HG03565 (cell line): ENCODE data around the gene LY6G6C.

ENCODE experiments used
- ATAC-seq: cut with Tn5 transposase; IDR thresholded peaks from one replicate; pipeline ENCODE4 v1.9.1; 2021; ENCODE audit warnings: mild to moderate bottlenecking, moderate library complexity; ENCODE audit not compliant: unreplicated experiment

The LY6G6C gene, protein sequence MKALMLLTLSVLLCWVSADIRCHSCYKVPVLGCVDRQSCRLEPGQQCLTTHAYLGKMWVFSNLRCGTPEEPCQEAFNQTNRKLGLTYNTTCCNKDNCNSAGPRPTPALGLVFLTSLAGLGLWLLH

DNA sequence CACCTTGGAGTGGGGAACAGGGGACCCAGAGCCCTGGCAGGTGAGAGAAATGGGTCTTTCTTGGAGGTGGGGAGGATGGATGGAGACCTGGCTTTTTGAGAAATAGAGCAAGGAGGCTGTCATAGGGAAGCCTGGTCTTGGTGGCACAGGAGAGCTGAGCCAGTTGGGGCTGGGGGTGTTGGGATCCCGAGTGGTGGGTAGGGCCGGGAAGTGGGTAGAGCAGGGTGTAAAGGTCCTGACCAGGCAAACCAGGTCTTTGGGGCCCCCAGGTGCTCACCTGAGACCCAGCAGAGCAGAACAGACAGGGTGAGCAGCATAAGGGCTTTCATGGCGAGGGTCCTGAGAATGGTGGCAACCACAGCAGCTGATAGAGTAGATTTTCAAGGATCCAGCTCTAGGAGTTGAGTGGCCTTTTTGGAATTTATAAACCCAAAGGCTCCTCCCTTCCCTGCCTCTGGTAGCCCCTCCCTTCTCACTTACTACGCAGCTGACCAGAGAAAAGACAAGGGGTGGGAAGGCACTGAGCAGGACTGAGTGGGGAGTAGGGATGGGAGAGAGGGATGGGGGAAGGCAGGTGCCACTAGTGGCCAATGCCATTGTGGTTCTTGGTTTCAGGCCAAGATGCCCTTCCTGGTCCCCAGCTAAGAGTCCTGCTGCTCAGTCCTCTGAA, at the start of gene LY6G6C:
TSS of gene LY6G6C (minus strand) at position 396 of the 670 bp plus-strand sequence. CDS start at position 329, 67 bp downstream.
- no peak for ATAC-seq

DNA sequence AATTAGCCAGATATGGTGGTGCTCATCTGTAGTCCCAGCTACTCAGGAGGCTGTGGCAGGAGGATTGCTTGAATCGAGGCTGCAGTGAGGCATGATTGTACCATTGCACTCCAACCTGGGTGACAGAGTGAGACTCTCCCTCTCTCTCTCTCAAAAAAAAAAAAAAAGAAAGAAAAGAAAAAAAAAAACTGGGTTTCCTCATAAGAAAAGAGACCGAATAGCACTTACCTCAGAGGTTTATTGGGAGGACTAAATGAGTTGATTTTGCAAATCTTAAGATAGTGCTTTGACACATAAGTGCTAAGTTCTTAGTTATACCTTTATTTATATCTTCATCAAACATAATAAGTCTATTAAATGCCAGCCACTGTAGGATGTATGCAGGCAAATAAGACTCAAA, 49.3 kb upstream of the LY6G6C start:
- ATAC-seq = no peak

- no peak for ATAC-seq
Measured at GRCh38 chr6:31769684-31770371, 48.3 kb upstream of the LY6G6C start.

DNA sequence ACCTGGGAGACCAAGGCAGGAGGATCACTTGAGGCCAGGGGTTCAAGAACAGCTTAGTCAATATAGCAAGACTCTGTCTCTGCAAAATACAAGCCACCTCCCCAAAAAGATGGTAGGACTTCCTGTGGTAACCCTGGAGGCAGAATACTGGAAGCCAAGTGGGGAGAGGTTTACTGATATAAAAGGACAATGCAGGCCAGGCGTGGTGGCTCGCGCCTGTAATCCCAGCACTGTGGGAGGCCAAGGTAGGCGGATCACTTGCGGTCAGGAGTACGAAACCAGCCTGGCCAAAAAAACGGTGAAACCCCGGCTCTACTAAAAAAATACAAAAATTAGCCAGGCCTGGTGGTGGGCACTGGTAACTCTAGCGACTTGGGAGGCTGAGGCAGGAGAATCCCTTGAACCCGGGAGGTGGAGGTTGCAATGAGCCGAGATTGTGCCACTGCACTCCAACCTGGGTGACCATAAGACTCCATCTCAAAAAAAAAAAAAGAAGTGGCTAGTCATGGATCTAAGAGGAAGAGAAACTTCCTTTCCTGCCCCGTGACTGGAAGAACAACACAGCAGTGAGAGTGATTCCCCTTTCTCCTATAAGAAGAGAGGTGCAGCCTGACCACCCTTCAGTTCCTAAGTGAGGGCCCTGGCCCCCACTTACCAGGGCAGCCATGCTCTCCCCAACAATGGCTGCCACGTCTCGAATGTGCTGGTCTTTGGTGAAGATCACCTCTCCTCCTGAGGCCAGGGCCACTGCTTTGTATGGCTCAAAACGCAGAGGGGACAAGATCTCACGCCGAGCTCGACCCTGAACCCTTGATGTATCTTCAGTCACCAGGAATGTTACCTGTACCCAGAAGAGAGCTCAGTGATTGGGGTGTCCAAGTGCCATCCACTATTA, 47.1 kb upstream of the LY6G6C start:
- ATAC-seq = no peak

DNA sequence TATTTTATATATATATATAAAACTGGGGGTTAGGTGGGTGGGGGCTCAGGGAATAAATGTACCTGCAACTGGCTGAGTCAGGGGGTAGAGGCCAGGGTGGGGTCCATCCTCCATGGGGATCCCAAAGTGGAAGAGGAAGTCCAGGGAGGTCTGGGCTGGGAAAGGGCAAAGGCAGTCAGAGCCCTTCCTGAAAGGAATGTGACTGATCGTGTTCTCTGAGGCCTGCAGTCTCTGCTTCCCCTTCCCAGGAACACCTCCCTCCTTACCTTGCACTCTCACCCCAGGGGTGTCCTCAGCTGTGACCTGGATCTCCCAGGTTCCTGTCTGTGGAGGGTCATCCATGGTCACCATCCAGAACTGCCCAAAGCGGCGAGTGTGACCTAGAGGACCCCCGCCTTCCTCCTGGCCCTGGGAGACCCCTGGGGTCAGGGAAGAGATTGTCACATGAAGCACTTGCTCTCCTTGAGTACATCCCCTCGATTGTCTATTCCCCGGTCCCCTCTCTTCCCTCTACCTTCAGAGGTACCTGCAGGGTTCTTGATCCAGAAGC, 45.6 kb upstream of the LY6G6C start:
- ATAC-seq = no peak

DNA sequence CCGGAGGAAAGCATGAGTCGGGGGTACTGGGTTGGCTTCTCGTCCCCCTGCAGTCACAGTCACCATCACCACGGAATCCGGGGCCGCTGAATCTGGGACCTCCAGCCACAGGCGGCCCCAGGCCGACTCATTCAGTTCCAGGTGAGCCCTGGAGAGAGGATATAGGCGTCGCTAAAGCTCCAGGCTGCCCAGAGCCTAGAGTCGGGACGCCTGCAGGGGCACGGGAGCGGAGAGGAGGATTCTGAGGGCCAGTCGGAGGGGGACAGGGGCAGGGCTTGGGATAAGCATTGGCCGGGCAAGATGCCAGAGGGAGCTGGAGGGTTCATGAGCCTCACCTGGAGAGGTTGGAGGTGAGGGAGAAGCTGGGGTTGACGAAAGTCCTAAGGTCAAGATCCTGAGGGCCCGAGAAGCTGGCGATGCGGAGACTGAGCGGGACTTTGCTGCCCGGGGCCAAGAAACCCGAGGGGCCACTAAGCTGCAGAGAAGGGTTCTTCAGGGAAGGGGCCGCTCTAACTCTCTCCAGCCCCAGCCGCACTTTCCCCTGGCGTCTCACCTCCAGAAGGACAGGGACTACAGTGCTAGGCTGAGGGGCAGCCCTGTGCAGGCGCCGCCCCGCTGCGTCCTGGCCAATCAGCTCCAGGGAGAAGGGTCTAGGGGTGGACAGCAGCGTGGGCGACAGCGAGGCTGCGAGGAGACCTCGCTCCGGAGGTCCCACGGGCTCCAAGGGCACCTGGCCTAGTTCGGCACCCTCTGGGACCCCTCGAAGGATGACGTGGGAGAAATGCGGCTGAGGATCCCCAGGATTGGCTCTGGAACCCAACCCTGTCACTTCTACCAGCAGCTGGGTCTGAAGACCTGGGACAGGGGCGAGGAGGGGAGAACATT, 44.6 kb upstream of the LY6G6C start:
- no peak for ATAC-seq

GRCh38 chr6:31765559-31765909, 44.0 kb upstream of the LY6G6C start:
- no peak for ATAC-seq

GRCh38 chr6:31764198-31764597, 42.7 kb upstream of the LY6G6C start:
- no peak for ATAC-seq

- no peak for ATAC-seq
Measured at GRCh38 chr6:31763619-31763940, 42.0 kb upstream of the LY6G6C start.

DNA sequence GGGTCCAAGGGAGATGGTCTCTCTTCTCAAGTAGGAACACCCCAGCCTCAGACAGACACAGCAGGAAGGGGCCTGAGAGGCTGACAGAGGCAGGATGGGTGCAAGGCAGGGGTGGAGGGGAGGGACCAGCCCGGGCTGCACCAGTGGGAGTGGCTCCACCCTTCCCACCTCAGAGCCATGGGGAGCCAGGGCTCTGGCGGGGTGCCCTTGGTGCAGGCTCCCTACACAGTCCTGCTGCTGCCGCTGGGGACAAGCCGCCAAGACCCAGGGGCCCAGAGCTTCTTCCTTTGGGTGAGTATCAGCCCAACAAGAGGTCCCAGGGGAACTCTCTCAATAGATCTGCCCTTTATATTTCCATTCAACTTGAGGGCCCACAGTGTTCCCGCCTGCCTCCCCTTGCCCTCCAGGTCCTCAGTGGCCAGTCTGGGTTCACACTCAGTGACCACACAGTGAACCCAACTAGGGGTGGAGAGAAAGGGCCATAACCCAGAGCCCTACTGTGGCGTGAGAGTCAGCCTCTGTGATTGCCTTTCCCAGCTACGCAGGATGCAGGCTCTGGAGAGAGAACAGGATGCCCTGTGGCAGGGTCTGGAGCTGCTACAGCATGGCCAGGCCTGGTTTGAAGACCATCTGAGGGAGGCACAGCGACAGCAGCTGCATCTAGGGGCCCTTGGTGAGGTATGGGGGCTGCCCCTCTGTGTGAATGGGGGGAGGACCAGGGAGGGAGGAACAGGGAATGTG, 41.5 kb upstream of the LY6G6C start:
- ATAC-seq = no peak

DNA sequence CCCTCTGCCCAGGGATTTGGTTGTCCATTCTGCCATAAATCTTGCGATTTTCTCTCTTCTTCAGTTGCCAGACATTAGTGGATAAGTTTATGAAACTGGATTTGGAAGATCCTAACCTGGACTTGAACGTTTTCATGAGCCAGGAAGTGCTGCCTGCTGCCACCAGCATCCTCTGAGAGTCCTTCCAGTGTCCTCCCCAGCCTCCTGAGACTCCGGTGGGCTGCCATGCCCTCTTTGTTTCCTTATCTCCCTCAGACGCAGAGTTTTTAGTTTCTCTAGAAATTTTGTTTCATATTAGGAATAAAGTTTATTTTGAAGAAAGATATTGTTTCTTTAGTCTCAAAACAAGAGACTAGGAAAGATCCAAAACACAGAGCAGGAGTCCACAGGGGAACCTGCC, 40.8 kb upstream of the LY6G6C start, which contains the start of gene SAPCD1:
TSS of gene SAPCD1 (plus strand) at position 301 of the 400 bp plus-strand sequence. CDS start 399 bp downstream, outside the sequence.
- ATAC-seq = no peak

- ATAC-seq = no peak
Measured at GRCh38 chr6:31761343-31761742, 39.8 kb upstream of the LY6G6C start.

DNA sequence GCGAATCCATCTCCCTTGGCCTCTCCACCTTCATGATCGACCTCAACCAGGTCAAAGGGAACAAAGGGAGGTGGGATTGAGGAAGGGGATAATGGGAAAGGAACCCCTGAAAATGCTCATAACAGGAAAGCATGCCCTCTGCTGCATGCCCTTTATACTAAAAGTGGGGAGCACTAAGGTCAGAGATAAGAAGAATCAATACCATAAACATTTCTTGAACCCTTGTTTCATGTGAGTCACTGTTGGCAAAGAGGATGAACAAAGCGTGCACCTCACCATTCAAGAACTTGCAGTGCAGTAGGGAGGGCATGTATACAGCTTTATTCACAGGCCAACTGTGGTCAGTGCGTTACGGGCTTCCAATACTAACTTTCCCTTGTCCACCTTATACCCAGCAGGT, 39.2 kb upstream of the LY6G6C start:
- ATAC-seq = no peak

DNA sequence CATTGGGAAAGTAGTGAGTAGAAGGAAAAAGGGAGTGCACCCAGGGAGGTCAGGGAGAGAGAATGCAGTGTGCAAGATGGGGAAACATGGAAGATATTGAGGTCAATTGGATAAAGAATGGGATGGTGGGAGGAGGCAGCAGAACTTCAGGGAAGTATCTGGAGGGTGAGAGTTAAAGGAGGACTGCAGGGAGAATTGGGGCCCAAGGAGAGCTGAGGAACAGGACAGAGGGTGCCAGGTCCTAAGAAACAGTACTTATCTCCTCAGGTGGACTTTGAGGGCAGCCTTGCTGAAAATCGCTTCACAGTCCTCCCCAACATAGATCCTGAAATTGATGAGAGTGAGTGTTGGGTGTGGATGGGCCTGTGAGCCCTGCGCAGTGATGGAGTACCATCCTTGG, 36.7 kb upstream of the LY6G6C start:
- no peak for ATAC-seq

DNA sequence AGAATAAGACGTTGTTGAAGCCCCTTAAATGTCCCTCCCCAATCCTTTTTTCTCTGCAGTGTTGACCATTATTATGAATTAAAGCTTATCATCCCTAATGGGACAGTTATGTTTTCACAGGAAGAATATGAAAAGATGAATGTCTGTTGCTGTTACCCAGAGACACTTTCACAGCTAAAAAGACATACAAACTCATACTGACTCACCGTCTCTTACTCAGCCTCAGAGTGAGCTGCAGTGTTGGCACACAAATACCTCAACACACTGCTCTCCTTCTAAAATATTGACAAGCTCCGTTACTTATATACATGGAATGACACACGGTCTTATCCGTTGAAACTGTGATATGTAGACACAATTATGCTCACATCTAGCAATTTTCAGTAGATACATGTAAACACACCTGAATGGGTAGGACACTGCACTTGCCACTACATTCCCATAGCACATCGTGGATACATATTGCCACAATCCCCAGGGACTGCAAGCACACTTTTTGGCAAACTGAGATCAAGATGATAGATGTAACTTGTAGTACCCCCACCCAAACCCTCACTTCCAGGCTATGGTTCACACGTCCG, 31.3 kb upstream of the LY6G6C start:
- no peak for ATAC-seq

DNA sequence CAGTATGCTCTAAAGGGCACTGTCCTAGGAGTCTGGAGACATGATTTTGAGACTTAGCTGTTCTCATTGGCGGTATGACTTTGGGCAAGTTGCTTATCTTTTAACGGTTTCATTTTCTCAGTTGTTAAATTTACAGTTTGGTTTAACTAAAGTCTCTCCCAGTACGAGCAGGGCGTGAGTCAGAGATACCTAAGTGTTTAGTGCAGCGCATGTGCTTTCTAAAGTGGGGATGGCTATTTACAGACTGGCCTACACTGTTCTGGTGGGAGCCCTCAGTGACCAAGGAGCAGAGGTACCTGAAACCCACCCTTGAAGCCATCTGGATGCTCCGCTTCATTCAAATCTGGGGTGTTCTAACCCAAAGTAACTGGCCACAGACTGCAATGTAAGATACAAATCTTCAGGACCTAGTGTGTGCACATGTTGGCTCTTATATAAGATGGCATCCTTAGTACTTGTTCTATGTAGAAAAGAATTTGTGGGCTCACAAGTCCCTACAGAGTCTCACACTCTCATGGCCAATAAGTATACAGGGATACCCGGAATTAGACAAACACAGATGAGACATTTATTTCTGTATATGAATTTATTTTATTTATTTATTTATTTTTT, 29.0 kb upstream of the LY6G6C start:
- no peak for ATAC-seq

- no peak for ATAC-seq
Measured at GRCh38 chr6:31749301-31750036, 27.9 kb upstream of the LY6G6C start.

- ATAC-seq = no peak
Measured at GRCh38 chr6:31744422-31744821, 22.9 kb upstream of the LY6G6C start.
